Activated T-cell treated with anti-CD3 and anti-CD28 coated beads, Interleukin-2, amount 50 U/mL, for 48 hours (primary cell): ENCODE data around the gene EVL.

ENCODE experiments used
- DNase-seq, 2 experiments: peaks; one replicate each; pipeline ENCODE4 v3.0.0-alpha.2; 2020

EVL gene

DNA sequence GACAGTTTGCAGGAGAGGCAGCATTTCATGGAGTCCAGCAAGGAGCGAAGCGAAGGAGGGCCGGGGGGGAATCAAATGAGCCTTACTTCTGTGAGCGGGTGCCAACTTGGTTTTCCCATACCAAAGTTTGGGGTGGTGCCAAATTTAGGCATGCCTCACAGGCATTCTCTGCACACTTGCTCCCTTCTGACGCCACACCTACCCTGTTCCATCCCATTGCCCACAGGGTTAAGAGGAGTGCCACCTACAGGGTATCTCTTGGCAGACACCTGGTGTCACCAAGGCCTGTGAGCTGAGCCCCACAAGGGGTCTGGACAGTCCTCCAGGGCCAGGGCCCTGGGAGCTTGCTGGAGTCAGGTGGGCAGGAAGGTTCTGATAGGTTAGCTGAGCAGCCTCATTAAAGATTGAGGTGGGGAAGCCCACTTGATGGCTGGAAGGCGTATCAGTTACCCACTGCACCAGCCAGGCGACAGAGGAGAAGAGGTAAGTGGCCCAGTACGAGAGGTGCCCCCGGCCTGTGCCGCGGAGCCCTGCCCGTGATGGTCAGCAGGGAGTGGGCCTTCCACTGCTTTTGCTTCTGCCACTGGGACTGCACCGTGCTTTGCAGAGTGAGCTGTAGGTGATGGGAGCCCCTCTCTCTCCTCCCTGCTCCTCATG lies 49.0 kb downstream of the EVL start:
- no peak for DNase-seq

DNA sequence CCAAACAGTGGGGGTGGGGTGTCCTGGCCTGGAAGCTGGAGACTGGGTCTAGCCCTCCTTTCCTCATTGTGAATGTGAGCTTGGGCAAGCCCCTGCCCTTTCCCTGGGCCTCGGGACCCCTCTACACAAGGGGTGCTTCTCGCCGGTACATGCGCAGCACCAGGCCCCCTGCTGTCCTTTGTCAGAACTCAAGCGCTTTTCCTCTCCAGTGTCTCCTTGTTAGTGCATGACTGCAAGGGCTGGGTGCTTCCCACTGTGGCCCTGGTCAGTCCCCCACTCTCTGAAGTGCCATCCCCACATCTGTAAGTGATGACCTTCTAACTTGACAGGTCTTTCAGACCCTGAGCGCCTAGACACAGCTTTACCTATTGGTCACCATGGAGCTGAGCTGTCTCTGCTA lies 50.0 kb downstream of the EVL start:
- DNase-seq = no peak

DNA sequence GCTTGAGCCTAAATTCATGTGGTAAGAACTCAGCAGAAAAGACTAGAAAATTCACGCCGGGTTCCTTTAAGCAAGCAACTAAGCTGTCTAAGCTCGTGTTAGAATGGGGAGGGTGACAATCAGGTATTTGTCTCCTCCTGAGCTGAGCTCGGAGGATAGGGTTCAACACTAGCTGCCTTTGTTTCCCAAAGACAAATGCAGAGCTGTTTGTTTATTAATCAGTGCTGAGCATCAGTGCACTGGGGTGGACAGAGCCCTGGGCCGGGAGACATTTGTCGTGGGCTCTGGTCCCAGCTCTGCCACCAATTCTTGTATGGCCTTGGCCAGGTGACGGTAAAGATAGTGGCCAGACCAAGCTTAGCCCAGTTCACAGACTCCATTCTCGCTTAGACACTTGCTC lies 50.5 kb downstream of the EVL start:
- no peak for DNase-seq

DNA sequence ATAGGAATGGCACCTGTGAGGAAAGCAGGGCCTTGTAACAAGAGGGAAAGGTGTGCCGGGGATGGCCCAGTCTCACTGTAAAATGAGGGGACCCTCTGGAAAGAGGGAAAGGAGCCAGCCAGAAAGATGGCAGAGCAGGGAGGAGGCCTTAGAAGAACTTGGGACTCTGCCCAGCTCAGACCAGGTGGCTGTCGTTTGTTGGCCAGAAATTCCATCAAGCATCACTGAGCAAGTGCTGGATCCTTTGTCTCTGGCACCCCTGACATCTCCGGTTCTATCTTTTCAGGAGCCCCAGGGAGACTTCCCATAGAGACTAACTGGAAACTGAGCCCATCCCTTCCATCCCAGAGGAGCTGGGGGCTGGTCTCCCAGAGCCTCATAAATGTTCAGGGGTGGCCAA lies 50.9 kb downstream of the EVL start:
- no peak for DNase-seq

DNA sequence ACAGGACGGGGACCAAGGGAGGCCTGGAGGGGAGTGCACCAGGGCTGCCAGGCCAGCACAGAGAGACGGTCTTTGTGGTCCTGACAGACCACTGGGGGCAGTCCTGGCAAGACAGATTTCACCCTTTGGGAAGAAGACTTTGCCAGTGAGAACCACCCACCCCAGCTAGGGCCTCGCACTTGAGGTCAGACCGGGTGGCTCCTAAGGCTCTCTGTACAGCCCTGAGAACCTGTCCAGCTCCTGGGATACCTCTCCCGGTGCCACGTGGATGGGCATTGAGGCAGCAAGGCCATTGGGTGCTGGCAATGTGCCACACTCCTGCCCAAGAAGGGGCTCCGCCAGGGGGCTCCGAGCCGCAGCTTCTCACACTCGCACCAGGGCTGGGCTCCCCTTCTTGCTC lies 51.8 kb downstream of the EVL start:
- DNase-seq = no peak

DNA sequence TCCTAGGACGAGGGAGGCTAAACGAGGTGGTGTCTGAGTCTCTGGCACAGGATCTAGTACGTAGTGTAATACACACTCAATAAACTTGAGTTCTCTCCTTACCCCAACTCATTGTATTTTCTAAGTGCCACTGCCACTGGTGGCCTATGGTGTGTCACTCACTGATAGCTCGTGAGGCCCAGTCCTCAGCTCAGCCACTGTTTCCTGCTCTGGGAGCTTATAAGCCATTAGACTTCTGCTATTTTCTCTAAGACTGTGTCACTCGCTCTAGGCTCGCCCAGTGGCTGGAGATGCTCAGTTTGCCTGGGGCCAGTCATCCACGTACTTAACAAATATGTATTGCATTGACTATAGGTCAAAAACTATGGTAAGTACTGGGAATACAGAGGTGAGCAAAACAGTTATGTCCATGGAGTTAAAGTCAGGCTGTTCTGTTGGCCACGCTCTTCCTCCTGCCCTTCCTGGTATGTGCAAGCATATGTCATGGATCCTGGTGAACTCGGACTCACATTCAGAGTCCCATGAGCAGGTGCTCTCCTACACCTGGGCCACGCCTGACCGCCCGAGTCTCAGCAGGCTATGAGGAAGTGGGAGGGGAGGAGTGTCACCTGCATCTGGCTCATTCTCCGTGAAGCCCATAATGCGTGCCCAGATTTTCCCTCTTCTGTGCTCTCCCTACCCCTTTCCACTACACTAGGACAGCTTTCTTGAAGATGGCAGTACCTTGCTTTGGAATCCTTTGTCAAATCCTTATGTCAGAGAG lies 52.6 kb downstream of the EVL start:
- DNase-seq = no peak

DNA sequence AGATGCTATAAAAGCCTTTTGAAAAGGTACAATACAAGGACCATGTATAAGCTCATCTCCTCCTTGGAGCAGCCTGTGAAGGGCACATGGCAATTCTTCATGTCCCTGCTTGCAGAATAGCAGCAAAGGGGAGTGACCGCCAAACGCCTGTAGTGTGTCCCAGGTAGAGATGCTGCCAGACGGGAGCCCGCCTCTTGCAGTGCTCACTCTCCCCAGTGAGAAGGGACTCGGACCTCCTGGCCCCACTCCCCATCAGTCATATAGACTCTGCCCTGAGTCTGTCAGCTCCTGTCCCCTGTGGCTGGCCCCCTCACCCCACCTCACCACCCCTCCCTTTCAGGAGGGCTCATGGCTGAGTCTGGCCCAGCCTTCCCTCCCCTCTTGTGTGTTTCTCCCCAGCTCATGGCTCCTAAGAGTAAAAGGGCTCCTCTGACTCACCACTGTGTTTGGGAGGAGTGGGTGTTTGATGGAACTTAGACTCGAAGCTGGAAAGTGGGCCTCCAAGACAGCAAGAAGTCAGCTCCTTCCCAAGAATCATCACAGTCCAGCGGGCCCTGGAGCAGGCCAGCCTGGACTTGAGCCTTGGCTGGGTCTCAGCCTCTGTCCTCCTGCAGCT lies 53.3 kb downstream of the EVL start:
- no peak for DNase-seq

DNA sequence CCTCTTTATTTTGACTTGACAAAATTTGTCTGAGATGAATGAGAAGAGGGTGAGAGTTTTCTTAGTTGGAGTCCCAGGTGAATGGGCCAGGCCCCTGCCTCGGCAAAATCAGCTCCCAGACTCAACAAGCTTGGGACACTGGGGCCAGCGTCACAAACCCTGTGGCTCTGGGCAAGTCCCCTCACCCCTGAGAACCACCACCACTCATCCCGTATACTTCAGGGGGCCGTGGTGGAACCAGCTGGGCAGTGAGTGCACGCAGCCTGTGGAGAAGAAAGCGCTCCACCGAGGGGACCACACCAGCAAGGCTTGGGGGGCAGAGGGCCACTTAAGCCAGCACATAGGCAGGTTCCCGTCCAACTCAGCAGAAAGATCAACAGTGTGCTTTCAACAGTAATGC lies 54.0 kb downstream of the EVL start:
- no peak for DNase-seq

DNA sequence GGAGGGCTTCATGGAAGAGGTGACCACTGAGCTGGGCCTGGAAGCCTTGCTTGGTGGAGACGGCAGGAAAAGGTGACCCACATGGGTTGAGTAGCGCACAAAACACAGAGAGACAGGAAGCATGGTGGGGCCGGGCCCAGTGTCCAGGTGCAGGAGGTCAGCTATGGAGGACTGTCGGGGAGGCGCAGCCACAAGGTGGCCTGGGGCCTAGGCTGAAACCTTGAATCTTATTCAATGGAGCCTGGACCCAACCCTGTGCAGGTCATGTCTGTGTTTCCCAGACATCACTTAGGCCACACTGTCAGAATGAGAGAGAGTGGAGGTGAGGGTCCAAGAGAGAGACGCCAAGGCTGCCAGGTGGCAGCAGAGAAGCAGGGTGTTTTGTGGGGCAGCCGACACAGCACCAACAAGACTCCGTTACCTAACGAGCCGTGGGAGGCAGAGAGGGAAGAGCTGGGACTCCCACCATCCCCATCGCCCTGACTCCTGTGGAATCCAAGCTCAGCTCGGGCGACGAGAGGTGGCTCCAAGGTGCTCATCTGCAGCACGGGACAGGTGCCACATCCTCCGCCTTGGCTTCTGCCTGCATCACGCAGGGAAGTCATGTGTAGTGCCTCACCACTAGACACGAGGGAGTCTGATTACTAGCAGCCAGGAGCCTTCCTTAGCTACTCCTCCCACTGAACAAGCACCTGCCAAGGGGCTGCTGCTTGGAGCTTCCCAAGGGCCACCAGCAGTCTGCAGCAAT lies 55.5 kb downstream of the EVL start:
- no peak for DNase-seq

DNA sequence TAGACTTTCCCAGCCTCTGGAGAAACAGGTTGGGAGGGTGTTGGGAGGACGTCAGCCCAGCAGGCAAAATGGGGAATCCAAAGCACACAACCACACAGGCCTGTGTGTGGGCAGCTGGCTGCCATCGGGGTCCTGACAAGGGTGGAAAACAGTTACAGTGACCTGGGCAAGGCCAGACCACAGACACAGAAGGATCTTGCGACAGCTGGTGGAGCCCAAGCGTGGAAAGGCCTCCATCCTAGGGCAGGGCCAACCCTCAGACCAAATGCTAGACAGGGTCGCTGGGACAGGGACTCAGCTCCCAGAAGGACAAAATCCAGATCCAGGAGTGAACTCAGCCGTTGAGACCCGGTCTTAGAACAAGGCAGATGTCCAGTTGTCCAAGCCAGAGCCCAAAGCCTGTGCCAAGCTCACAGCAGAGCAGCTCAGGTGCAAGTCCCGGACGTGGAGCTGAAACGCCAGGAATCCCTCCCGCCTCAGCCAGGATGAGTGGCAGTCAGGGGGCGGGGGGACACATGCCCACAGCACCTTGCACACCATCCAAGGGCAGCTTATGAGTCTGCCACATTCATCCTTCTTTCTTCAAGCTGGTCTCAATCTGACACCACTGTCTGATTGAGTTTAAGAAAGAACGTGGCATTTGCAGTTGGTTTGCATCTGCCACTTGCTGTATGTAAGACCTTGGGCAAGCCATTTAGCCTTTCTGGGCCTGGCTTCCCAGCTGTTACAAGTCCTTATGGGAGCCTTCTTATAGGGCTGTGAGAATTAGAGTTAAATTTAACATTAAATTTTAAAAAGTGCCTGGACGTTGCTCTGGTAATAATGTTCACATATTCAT lies 56.6 kb downstream of the EVL start:
- DNase-seq = no peak

DNA sequence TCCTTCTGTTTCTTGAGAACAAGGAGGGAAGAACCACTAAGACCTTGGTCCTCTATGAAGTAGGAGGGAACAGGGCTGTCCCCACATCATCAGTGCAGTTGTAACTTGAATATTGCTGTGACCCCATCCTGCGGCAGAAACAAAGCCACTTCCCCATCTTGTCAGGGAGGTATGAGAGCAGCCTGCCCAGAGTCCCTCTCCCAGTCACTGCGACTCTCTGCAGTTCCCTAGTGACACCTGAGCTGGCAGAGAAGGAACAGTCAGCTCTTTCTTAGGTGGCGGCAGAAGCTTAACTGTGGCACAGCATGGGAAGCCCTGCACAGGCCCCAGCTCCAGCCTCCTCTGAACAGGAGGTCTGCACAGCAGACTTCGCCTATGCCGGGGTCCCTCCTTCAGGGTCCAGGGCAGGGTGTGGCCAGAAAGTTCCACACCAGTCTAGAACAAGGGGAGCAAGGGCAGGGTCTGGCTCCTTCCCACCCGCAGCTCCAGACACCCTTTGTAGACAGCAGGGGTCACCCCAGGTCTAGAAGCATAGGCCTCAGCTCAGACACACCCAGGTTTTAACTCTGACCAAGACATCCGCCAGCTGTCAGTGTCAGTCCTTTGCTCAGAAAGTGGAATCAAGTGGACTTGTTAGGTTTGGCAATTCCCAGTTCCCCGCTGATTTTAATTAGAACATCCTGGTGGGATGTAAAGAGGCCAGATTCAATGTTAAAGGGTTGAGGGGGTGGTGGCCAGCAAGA lies 57.4 kb downstream of the EVL start:
- no peak for DNase-seq

DNA sequence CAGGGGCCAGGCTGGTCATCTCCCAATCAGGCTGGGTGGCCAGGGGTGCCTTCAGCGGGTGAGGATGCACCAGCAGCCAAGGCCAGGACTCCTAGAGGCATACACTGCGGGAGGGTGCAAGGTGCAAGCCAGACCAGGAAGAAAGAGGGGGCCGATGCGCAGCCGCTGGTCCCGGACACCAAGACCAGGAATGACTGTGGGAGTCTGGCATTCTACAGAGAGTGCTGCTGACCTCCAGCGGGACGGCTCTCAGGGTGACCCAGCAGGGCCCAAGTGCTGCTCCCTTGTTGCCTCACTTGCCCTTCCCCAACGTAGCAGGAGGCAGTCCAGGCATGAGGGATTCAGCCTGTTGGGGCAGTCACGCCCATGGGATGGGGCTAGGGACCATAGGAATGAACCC lies 58.4 kb downstream of the EVL start:
- DNase-seq = no peak

DNA sequence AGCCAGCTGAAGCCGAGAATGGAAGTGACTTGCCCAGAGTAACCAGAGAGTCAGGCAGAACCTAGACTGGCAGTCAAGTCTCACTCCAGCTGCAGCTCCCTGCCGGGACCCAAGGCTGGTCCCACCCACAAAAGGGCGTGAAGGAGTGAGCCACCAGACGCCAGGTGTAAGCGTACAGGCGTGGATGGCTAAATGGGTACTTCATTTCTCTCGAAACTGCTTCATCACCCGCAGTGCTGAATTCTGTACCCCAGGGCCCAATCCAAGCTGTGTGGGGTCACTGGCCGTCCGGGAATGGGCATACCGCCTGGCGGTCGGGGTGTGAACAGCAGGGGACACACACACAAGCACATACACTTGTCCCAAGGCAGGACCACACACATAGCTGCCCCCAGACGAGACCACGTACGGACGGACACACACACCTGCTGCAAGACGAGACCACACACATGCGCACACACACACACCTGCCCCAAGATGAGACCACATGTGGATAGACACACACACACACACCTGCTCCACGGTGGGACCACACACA lies 59.4 kb downstream of the EVL start:
- DNase-seq = no peak

DNA sequence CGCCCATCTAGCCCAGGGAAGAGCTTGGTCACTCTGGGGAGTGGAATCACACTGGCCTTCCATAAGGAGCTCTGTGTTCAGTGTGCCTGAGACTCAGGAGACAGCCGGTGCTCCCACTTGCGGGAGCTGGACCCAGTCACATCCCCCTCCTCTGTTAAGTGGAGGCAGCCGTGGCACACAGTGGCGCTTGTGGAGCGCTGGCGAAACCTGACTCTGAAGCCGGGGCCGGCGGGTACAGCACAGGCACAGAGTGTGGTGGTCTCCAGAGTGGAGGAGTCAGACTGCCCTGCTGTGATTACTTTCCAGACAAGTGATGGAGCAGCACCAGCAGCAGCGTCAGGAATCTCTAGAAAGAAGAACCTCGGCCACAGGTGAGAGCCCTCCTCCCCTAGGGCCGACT lies 61.2 kb downstream of the EVL start:
- no peak for DNase-seq

DNA sequence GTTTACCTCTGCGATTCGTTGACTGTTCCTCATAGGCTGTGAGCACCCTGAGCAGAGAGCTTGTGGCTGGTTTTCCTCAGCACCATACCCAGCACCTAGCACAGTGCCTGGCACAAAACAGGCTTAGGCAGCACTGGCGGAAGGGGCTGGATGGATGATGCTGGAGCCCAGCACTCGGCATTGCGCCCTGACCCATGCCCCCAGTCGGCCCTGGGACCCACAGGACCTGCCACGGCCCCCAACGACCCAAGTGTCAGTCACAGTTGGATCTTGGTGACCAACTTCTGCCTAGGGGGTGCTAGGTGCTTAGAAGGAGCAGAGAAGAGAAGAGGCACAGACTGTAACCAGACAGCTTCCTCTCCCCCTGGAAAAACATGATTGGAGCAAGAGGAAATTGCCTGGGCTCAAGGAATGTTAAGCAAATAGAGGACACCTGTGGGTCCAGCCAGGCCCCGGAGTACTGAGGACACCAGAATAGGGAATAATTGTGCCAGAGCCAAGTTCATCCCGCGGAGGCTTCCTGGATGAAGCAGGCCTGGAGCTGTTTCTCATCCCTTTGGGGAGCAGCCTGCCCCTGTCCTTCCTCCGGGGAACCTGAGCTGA lies 62.7 kb downstream of the EVL start:
- DNase-seq = no peak

DNA sequence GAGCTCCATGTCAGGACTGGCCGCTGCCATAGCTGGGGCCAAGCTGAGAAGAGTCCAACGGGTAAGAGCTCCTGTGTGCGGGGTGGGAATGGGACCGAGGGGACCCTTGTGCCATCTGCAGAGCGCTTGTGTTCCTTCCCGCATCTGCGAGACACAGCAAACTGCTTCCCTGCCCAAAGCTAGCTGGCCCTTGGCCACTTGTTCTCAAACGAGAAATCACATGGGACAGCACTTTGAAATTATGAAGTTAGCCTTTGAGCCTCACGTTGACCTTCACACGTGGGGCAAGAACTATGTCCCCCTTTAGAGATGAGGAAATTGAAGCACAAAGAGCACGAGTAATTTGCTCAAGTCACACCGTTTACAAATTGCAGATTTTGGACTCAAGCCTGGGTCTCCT lies 63.5 kb downstream of the EVL start:
- no peak for DNase-seq

DNA sequence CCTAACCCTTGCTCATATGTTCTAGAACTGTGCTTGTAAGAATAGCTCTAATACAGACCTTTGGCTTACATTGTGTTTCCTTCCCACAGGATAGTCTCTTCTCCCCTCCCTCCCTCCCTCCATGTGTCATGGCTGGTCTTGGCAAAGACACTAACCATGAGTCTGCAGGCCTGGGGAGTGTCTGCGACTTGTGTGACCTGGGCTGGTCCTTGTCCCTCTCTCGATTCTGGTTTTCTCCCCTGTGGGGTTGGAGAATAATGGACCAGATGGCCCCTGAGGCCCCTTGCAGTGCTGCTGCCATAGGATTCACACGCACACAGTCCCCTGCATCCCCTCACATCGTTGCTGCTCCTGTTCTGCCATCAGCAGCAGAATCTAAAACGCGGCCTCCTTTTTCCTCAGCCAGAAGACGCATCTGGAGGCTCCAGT lies 64.0 kb downstream of the EVL start:
- no peak for DNase-seq

DNA sequence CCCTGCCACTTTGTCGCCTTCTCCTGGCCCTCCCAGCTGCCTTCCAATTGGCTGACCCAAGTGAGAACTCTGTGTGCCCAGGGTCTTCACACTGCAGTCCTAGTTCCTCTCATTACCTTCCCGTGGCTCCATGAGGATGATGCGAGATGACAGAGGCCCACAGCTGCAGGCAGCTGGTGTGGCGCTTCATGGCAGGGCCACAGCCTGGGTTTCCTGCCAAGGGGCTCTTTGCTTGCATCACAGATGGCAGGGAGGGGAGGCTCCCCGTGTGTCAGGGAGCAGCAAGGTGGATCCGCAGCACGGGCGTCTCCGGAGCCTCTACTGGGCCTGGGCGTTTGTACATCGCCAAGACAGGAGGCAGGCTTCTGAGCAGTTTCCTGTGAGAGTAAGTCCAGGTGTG lies 65.3 kb downstream of the EVL start:
- no peak for DNase-seq

DNA sequence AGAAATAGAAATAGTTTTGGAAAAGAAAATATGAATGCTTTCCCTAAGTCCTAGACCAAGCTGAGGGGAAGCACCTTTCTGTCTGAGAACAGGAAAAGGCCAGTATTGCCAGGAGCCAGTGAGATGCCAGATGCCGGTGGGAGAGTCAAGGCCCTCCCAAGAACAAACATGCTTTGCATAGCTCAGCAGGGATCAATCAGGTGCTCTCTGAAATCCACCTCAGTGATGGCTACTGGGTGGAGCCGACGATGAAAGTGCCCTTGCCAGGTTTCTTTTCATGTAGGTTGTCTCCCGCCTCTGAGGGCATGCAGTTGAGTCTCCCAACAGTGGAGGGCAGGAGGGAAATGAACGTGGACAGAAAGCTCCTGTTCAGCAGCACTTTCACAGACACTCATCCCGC lies 66.0 kb downstream of the EVL start:
- DNase-seq = no peak

DNA sequence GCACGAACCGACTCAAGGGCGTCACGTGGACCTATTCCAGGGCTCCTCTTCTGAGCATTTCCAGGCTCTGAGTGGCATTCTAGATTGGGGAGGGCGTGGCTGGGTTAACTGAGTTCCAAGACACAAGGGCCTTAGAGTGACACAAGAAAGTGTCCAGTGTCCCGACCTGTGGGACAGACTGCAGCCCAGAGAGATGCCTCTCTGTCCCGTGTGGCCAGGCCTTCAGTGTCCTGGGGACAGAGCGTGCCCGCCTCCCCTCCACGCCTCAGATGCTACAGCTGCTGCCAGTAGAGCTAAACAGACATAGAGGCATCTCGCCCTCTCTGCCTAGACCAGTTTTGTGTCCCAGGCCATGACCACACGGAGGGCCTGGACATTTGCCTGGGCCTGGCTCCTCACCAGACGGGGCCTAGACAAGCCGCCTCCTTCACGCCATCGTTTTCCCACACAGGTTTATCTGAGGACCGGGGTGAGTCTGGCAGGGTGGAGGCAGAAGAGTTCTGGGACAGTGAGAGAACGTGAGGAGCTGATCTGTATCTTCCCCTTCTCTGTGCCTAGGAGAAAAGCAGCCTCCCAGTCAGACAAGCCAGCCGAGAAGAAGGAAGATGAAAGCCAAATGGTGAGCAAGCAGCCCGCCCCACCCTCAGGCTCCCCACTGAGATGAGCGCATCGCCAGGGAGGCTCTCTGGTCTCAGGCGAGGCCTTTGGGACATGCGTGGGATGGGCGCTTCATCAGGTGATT lies 67.1 kb downstream of the EVL start:
- DNase-seq = no peak
